ENCODE data around the gene CELF2. TPM values are rescaled to one million over a fixed set of nuclear protein-coding genes. Genes with fewer than 3 reads are reported as not detected.

CELF2 gene
- total RNA-seq, 1 donor from 2014 or later: 33.8 TPM

DNA sequence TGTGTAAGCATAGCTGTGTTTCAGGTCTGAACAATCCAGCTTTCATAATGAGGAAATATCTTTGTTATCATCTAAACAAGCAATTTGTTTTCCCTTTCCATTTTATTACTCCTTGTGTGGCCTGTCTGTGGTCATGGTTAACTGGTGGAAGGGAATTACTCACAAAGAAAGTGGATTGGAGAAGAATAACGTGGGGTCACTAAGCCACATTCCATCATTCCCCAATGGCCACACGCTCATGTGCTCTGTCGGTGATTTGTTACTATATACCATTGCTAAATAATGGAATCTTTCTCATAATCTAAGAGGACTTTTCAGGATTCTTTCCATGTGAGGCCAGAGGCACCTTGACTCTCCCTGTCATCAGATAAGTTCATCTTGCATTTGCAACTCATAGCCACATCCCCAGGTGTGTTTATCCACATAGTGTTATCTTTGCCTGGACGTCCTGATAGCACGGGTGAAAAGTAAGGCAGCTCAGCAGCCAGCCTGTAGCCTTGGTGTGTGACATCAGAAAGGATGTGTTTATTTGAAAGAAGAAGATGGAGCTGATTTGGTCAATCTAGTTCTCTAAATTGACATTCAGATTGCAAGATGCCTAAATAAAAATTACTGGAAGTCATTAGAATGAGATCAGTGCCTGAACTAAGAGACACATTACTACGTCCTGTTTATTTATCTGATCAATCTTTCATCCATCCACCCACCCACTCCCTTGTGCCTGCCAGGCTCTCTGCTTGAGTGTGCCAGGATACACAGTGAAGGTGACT lies 128.9 kb downstream of the CELF2 start:
- Mint-ChIP-seq H3K27ac (ENCODE audit: unreplicated experiment) (no peak overlapping the region), H3K9me3 (ENCODE audit: unreplicated experiment) (peaks cover 5% of the 10 kb centered on the region), H3K4me3 (ENCODE audit: unreplicated experiment) (no peak overlapping the region)

DNA sequence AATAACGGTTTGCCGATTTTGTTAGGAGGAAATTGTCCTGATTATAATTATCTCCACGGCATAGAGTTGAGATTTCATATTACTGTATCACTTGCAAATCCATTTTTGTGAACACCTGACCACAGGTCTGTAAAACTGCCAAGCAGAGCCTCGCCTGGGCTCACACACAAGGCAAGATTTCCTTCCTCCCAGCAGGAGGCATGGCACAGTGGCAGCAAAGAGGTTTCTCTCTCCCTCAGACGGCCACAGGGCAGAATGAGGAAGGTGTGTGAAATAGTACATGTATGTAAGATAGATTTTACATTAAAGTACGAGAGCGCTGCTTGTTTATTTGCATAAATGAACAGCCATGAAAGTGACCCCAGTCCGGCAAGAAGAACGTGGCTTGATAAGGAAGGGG lies 130.1 kb downstream of the CELF2 start:
- Mint-ChIP-seq H3K27me3 (ENCODE audit: unreplicated experiment) (no peaks in the 10 kb centered on the region), H3K4me1 (ENCODE audit: unreplicated experiment) (peaks cover 26% of the 10 kb centered on the region)

More for the DNA sequence above, 128.9 kb downstream of the CELF2 start:
- no peak for DNase-seq (ENCODE audit: extremely low spot score, unreplicated experiment)
- Mint-ChIP-seq H3K4me1 (ENCODE audit: unreplicated experiment) (peaks cover 26% of the 10 kb centered on the region), H3K36me3 (ENCODE audit: unreplicated experiment) (peaks cover 2% of the 10 kb centered on the region), H3K27me3 (ENCODE audit: unreplicated experiment) (no peaks in the 10 kb centered on the region)
- TF ChIP-seq, protein P1, sequence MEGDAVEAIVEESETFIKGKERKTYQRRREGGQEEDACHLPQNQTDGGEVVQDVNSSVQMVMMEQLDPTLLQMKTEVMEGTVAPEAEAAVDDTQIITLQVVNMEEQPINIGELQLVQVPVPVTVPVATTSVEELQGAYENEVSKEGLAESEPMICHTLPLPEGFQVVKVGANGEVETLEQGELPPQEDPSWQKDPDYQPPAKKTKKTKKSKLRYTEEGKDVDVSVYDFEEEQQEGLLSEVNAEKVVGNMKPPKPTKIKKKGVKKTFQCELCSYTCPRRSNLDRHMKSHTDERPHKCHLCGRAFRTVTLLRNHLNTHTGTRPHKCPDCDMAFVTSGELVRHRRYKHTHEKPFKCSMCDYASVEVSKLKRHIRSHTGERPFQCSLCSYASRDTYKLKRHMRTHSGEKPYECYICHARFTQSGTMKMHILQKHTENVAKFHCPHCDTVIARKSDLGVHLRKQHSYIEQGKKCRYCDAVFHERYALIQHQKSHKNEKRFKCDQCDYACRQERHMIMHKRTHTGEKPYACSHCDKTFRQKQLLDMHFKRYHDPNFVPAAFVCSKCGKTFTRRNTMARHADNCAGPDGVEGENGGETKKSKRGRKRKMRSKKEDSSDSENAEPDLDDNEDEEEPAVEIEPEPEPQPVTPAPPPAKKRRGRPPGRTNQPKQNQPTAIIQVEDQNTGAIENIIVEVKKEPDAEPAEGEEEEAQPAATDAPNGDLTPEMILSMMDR (IDR thresholded peaks at IDR 0.05): no peak

DNA sequence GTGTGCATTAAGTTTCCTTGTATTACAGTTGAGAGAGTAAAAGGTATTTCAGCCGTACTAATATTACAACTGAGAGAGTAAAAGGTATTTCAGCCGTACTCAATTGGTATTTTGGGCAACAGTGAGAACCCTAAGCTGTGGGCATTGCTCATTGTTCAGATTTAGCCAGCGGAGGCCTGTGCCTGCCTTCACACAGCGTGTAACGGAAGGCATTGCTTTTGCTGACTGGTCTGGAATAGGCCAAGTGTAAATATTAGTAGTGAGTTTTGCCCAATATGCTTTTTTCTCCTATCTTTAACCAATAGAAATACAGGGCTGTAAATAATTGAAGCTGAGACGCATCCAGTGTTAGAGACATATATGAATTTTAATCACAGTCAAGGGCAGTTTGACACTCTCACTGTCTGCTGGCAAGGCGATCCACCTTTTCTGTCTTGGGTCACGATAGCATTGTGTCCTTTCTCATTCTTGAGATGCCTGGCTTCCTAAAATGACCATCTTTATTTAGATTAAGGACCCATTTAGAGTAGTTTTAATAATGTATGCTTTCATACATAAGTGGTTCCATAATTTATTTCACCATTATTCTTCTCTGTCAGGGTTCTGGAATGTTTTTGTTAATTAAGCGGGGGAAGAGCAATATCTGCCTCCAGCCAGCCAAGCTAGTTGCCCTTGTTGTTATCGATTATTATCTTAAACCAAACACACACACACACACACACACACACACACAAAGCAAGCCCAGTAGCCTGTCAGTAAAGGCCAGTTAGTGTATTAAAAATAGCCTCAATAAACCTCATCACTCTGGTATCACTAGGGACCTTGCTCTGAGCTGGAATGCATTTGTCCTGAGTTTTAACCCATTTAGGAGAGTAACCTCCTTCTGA lies 130.7 kb downstream of the CELF2 start:
- H3K9me3 Mint-ChIP-seq (ENCODE audit: unreplicated experiment): no peaks in the 10 kb centered on the region
- H3K4me1 Mint-ChIP-seq (ENCODE audit: unreplicated experiment): peaks cover 26% of the 10 kb centered on the region
- no peak overlapping the region for H3K27ac Mint-ChIP-seq (ENCODE audit: unreplicated experiment)
- TF ChIP-seq, protein P1 (IDR thresholded peaks at IDR 0.05): no peak
- H3K4me3 Mint-ChIP-seq (ENCODE audit: unreplicated experiment): no peak overlapping the region
- no peaks in the 10 kb centered on the region for H3K36me3 Mint-ChIP-seq (ENCODE audit: unreplicated experiment)
- DNase-seq (ENCODE audit: extremely low spot score, unreplicated experiment): no peak
- H3K27me3 Mint-ChIP-seq (ENCODE audit: unreplicated experiment): no peaks in the 10 kb centered on the region

More for the DNA sequence above, 130.1 kb downstream of the CELF2 start:
- Mint-ChIP-seq H3K9me3 (ENCODE audit: unreplicated experiment) (peaks cover 5% of the 10 kb centered on the region), H3K36me3 (ENCODE audit: unreplicated experiment) (peaks cover 2% of the 10 kb centered on the region), H3K4me3 (ENCODE audit: unreplicated experiment) (no peak overlapping the region), H3K27ac (ENCODE audit: unreplicated experiment) (no peak overlapping the region)
- TF ChIP-seq, protein P1 (IDR thresholded peaks at IDR 0.05): no peak
- no peak for DNase-seq (ENCODE audit: extremely low spot score, unreplicated experiment)

DNA sequence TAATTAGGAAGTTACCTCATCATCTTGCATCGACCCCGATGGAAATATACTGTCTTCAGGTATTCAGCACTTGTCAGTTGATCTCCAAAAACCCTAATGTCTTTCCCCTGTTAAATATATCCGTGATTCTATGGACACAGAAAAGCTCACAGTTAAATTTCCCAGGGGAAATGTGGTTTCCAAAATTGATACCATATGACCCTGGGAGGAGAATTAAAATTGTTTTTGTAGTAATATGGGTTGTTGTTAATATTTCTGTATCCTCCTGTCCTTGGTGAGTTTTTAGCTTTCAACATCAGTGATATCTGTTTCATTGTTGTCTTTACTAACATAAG lies 132.1 kb downstream of the CELF2 start:
- peaks cover 31% of the 10 kb centered on the region for H3K4me1 Mint-ChIP-seq (ENCODE audit: unreplicated experiment)
- H3K9me3 Mint-ChIP-seq (ENCODE audit: unreplicated experiment): no peaks in the 10 kb centered on the region
- H3K4me3 Mint-ChIP-seq (ENCODE audit: unreplicated experiment): no peak overlapping the region
- H3K36me3 Mint-ChIP-seq (ENCODE audit: unreplicated experiment): no peaks in the 10 kb centered on the region
- DNase-seq (ENCODE audit: extremely low spot score, unreplicated experiment): no peak
- no peaks in the 10 kb centered on the region for H3K27me3 Mint-ChIP-seq (ENCODE audit: unreplicated experiment)
- TF ChIP-seq, protein P1 (IDR thresholded peaks at IDR 0.05): no peak
- H3K27ac Mint-ChIP-seq (ENCODE audit: unreplicated experiment): no peak overlapping the region

DNA sequence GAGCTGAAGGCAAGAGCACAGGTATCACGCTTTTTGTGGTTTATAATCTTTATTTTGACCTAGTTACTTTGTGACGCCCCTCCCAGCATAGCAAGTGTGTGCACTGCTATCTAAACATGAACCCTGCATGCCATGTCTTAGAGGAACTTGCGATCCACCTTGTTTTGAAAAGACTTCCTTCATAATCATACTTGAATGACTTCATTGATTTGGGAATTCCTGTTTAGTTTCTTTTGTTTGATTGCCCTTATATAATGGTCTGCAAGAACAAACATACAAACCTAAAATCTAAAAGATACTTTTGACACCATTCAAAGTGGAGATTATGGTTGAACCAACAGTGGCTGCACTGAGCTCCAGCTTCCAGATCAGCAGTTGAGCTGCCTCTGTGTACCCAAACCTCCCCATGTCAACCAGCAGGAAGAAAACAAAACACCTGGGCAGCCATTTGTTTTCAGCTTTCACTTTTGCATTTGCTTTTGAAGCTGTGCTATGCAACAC lies 132.6 kb downstream of the CELF2 start:
- H3K27ac Mint-ChIP-seq (ENCODE audit: unreplicated experiment): no peak overlapping the region
- TF ChIP-seq, protein P1 (IDR thresholded peaks at IDR 0.05): no peak
- H3K4me1 Mint-ChIP-seq (ENCODE audit: unreplicated experiment): peaks cover 34% of the 10 kb centered on the region
- DNase-seq (ENCODE audit: extremely low spot score, unreplicated experiment): no peak
- H3K36me3 Mint-ChIP-seq (ENCODE audit: unreplicated experiment): no peaks in the 10 kb centered on the region
- H3K4me3 Mint-ChIP-seq (ENCODE audit: unreplicated experiment): no peak overlapping the region
- no peaks in the 10 kb centered on the region for H3K9me3 Mint-ChIP-seq (ENCODE audit: unreplicated experiment)
- no peaks in the 10 kb centered on the region for H3K27me3 Mint-ChIP-seq (ENCODE audit: unreplicated experiment)

Measured in osteocyte (in vitro differentiated cells).